ENCODE measurements around the gene ESF1.

DNA sequence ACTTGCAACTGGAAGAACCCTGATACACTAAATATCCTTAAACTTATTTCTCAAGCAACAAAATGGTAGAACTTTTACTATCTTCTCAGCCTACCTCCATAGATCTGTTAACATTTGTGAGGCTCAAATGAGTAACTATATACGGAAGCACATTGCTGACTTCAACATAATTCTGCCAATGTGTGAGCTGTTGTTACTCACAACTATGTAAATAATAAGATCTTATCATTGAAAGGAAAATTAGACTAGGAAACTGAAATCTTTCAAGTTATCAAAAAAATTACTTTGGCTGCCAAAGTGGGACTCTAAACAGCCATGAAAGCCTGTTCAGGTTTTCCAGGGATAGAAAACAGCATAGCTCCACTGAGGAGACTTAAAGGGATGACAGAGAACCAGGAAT is 105.8 kb downstream of the ESF1 start:
- TF ChIP-seq ZNF274 (IDR thresholded peaks at IDR 0.05; ENCODE audit: low read depth, low read length) (no peak), SUZ12 (IDR thresholded peaks at IDR 0.05; ENCODE audit: extremely low read depth, insufficient read depth, insufficient read length) (no peak)
